PC-3 (cell line): ENCODE results near the gene IER3. TPM values are rescaled to one million over a fixed set of nuclear protein-coding genes. Genes with fewer than 3 reads are reported as not detected.

ENCODE experiments used
- ATAC-seq: fragments of 200-7000 bp; cut with Tn5 transposase; 2 replicates; pipeline ENCODE4 v1.9.1; 2020; ENCODE audit warnings: mild to moderate bottlenecking, moderate library complexity
- BruUV-seq: library from RNA; stranded (reverse); fragments of 400-500 nt; replicated peaks from 2 replicates; lab custom pipeline; 2021; lab: Mats Ljungman, UMichigan
- CTCF ChIA-PET: fragments of 300-600 bp; sonication (Branson Sonifier 250); formaldehyde crosslinking; loops from one replicate; lab custom pipeline; 2022; ENCODE audit warnings: antibody characterized with exemption; lab: Charles Lee
- POLR2A ChIA-PET: fragments of 300-600 bp; sonication (Branson Sonifier 250); formaldehyde crosslinking; loops from one replicate; lab custom pipeline; 2022; ENCODE audit warnings: antibody characterized with exemption; ENCODE audit not compliant: unreplicated experiment; lab: Charles Lee
- DNase-seq: peaks from one replicate; pipeline ENCODE4 v3.0.0-alpha.2; 2015
- H2AFZ ChIP-seq: fragments of 300-600 bp; sonication (generic); 2 replicates; pipeline ENCODE4 v1.6.0; 2016; ENCODE audit warnings: antibody characterized with exemption, low read length
- H3F3A ChIP-seq: fragments of 300-600 bp; sonication (generic); one replicate; pipeline ENCODE4 v1.6.0; 2017; ENCODE audit warnings: antibody characterized with exemption, low read length, control low read depth, mild to moderate bottlenecking; ENCODE audit not compliant: unreplicated experiment
- H3K27ac ChIP-seq: fragments of 300-600 bp; sonication (generic); 2 replicates; pipeline ENCODE4 v1.5.1; 2016; ENCODE audit warnings: mild to moderate bottlenecking, low read length
- H3K27me3 ChIP-seq: fragments of 300-600 bp; sonication (generic); 2 replicates; pipeline ENCODE4 v1.6.1; 2016; ENCODE audit warnings: low read length, mixed read lengths
- H3K36me3 ChIP-seq: fragments of 300-600 bp; sonication (generic); 2 replicates; pipeline ENCODE4 v1.6.1; 2016; ENCODE audit warnings: low read depth, mixed run types, low read length, mixed read lengths
- H3K4me1 ChIP-seq: fragments of 300-600 bp; sonication (generic); 2 replicates; pipeline ENCODE4 v1.5.1; 2016; ENCODE audit warnings: low read length; ENCODE audit not compliant: insufficient read depth
- H3K4me2 ChIP-seq: fragments of 300-600 bp; sonication (generic); 2 replicates; pipeline ENCODE4 v1.6.0; 2016; ENCODE audit warnings: low read length
- H3K4me3 ChIP-seq: fragments of 300-600 bp; sonication (generic); 2 replicates; pipeline ENCODE4 v1.5.1; 2016; ENCODE audit warnings: mild to moderate bottlenecking, low read length, mixed read lengths
- H3K79me2 ChIP-seq: fragments of 300-600 bp; sonication (generic); 2 replicates; pipeline ENCODE4 v1.6.1; 2017; ENCODE audit warnings: low read length, mixed read lengths
- H3K9ac ChIP-seq: fragments of 300-600 bp; sonication (generic); 2 replicates; pipeline ENCODE4 v1.6.0; 2016; ENCODE audit warnings: mild to moderate bottlenecking, low read length
- H3K9me2 ChIP-seq: fragments of 300-600 bp; sonication (generic); replicated peaks from 2 replicates; pipeline ENCODE4 v1.6.1; 2016; ENCODE audit warnings: mixed run types, low read length, mixed read lengths
- H3K9me3 ChIP-seq: fragments of 300-600 bp; sonication (generic); 2 replicates; pipeline ENCODE4 v1.6.1; 2016; ENCODE audit warnings: low read length, mixed read lengths
- H4K20me1 ChIP-seq: fragments of 300-600 bp; sonication (generic); 2 replicates; pipeline ENCODE4 v1.6.1; 2016; ENCODE audit warnings: low read length, mixed read lengths
- CTCF ChIP-seq: fragments of 300-600 bp; sonication (generic); conservative IDR thresholded peaks from 2 replicates; pipeline ENCODE4 v1.5.1; 2017; ENCODE audit warnings: antibody characterized with exemption, low read depth, mild to moderate bottlenecking, low read length
- EZH2 ChIP-seq: fragments of 300-600 bp; sonication (generic); IDR thresholded peaks from one replicate; pipeline ENCODE4 v1.6.1; 2017; ENCODE audit warnings: antibody characterized with exemption, mild to moderate bottlenecking, low read length; ENCODE audit not compliant: unreplicated experiment
- EZH2phosphoT487 ChIP-seq: fragments of 300-600 bp; sonication (generic); IDR thresholded peaks from 2 replicates; pipeline ENCODE4 v1.6.1; 2018; ENCODE audit warnings: mild to moderate bottlenecking, antibody characterized with exemption, low read length, borderline replicate concordance
- intact Hi-C: fragments of 100-400 bp; cut with micrococcal nuclease; formaldehyde crosslinking; loops from 2 replicates; pipeline ENCODE4 v1.9.0; 2023
- total RNA-seq: library from RNA; depleted of rRNA; stranded (reverse); fragments of >200 nt; gene quantifications from 2 replicates; pipeline ENCODE4 v1.2.3, GENCODE V29; 2014

Gene IER3
- total RNA-seq, 1 experiment from 2014 or later, result 1,173 TPM

GRCh38 chr6:30716879-30717128 is 27.5 kb downstream of the IER3 start:
- H3K27me3 ChIP-seq, result no peaks in the 10 kb centered on the region
- H3K79me2 ChIP-seq, result peaks cover 58% of the 10 kb centered on the region
- TSS peak; percentile 63 for BruUV-seq
- DNase-seq (no peak), ATAC-seq (no peak)
- H3F3A ChIP-seq, result peaks cover 5% of the 10 kb centered on the region
- ChIA-PET POLR2A (interaction anchor here (0.5 to 1.0 kb wide), 5 partner anchors 12 to 99 kb away, joined by 3 to 7 read pairs (median 5); partner anchors contain the start of genes MRPS18B and NRM), CTCF (interaction anchor here (0.7 to 1.1 kb wide), 2 partner anchors 26 to 29 kb away, joined by 3 to 4 read pairs; partner anchors contain the start of gene NRM)
- TF ChIP-seq CTCF, result no peak
- TF ChIP-seq EZH2, result no peak
- no peak for TF ChIP-seq EZH2phosphoT487
- H3K9ac ChIP-seq, result peak overlapping the region; percentile 92
- H3K36me3 ChIP-seq, result peaks cover 21% of the 10 kb centered on the region
- H4K20me1 ChIP-seq, result peaks cover 4% of the 10 kb centered on the region
- H3K4me1 ChIP-seq, result peaks cover 30% of the 10 kb centered on the region
- no peaks in the 10 kb centered on the region for H3K9me3 ChIP-seq
- intact Hi-C loops, result loop anchor here (1.0 kb wide), 1 partner anchor 30 kb away; no protein-coding TSS in a partner anchor
- H3K27ac ChIP-seq, result peak overlapping the region; percentile 89
- peak overlapping the region; percentile 82 for H3K4me2 ChIP-seq
- H2AFZ ChIP-seq, result peak overlapping the region; percentile 90
- H3K4me3 ChIP-seq, result peak overlapping the region; percentile 71
- no peaks in the 10 kb centered on the region for H3K9me2 ChIP-seq

- Histone ChIP-seq H3K4me3 (no peak overlapping the region), H3K27me3 (no peaks in the 10 kb centered on the region), H3F3A (no peaks in the 10 kb centered on the region), H3K79me2 (peaks cover 35% of the 10 kb centered on the region), H2AFZ (no peak overlapping the region), H3K9ac (no peak overlapping the region), H4K20me1 (no peaks in the 10 kb centered on the region), H3K27ac (no peak overlapping the region), H3K36me3 (peaks cover 19% of the 10 kb centered on the region), H3K4me2 (no peak overlapping the region), H3K4me1 (peaks cover 26% of the 10 kb centered on the region), H3K9me2 (no peaks in the 10 kb centered on the region), H3K9me3 (no peaks in the 10 kb centered on the region)
- TF ChIP-seq CTCF (no peak), EZH2phosphoT487 (no peak), EZH2 (no peak)
- ATAC-seq (no peak), DNase-seq (no peak)
- intact Hi-C loops, result no loop called here
- BruUV-seq, result no TSS peak
- POLR2A ChIA-PET, result no interaction called here
- CTCF ChIA-PET, result no interaction called here
These were observed 30.1 kb downstream of the IER3 start for GRCh38 chr6:30714263-30714662.

GRCh38 chr6:30712441-30712945 is 31.9 kb downstream of the IER3 start:
- Histone ChIP-seq H3K4me1 (peaks cover 12% of the 10 kb centered on the region), H3F3A (no peaks in the 10 kb centered on the region), H3K4me2 (no peak overlapping the region), H2AFZ (no peak overlapping the region), H3K27ac (no peak overlapping the region), H3K9me2 (no peaks in the 10 kb centered on the region), H3K9me3 (no peaks in the 10 kb centered on the region), H3K4me3 (no peak overlapping the region), H3K36me3 (peaks cover 22% of the 10 kb centered on the region), H4K20me1 (no peaks in the 10 kb centered on the region), H3K27me3 (no peaks in the 10 kb centered on the region), H3K79me2 (peaks cover 21% of the 10 kb centered on the region), H3K9ac (no peak overlapping the region)
- ATAC-seq (no peak), DNase-seq (no peak)
- intact Hi-C loops, result no loop called here
- BruUV-seq, result no TSS peak
- ChIA-PET POLR2A (interaction anchor here (0.6 kb wide), 1 partner anchor 95 kb away, joined by 3 read pairs; the partner anchor contains the start of genes MRPS18B and PPP1R10), CTCF (no interaction called here)
- no peak for TF ChIP-seq EZH2phosphoT487
- TF ChIP-seq CTCF, result no peak
- no peak for TF ChIP-seq EZH2
